Hypothalamus (tissue), 51 donors: Measurements from ENCODE around the gene ATF7IP.
A peak's percentile ranks its signal among the peaks of the same experiment; 100 is the strongest.
"Not testable (repeated sequence)": the region's sequence is repeated elsewhere in the genome, so short reads cannot be mapped to it uniquely, and the experiment has no call there.

Source experiments
- DNase-seq, 51 donors: peaks; one replicate each; lab custom pipeline; 2025; lab: John Stamatoyannopoulos, UW

The ATF7IP gene

GRCh38 chr12:14403711-14404196 lies 38.3 kb downstream of the ATF7IP start:
- DNase-seq, result peak in 3 of 51 donors; percentile 0 to 40 (median 7)

- not testable (repeated sequence) for DNase-seq
Observed at GRCh38 chr12:14405407-14405806, 39.9 kb downstream of the ATF7IP start.

GRCh38 chr12:14408208-14408607 lies 42.7 kb downstream of the ATF7IP start:
- DNase-seq, result peak in 1 of 51 donors; percentile 19

- DNase-seq, result no peak
Observed at GRCh38 chr12:14410177-14410576, 44.7 kb downstream of the ATF7IP start.

GRCh38 chr12:14410841-14411569 lies 45.5 kb downstream of the ATF7IP start:
- DNase-seq, result no peak

GRCh38 chr12:14416658-14417057 lies 51.2 kb downstream of the ATF7IP start:
- DNase-seq, result peak in 3 of 51 donors; percentile 1 to 37 (median 17)

- DNase-seq, result peak in 42 of 51 donors; percentile 3 to 77 (median 42)
Observed at GRCh38 chr12:14417715-14418114, 52.2 kb downstream of the ATF7IP start.

GRCh38 chr12:14418451-14418890 lies 53.0 kb downstream of the ATF7IP start:
- peak in 1 of 51 donors; percentile 59 for DNase-seq

GRCh38 chr12:14422516-14423230 lies 57.2 kb downstream of the ATF7IP start:
- no peak for DNase-seq

GRCh38 chr12:14424545-14424944 lies 59.1 kb downstream of the ATF7IP start:
- no peak for DNase-seq

- DNase-seq, result no peak
Observed at GRCh38 chr12:14426792-14427191, 61.3 kb downstream of the ATF7IP start.

GRCh38 chr12:14427929-14428328 lies 62.4 kb downstream of the ATF7IP start:
- DNase-seq, result no peak

- no peak for DNase-seq
Observed at GRCh38 chr12:14430394-14430986, 65.0 kb downstream of the ATF7IP start.

- DNase-seq, result no peak
Observed at GRCh38 chr12:14431975-14432374, 66.5 kb downstream of the ATF7IP start.

- no peak for DNase-seq
Observed at GRCh38 chr12:14435627-14436026, 70.1 kb downstream of the ATF7IP start.

GRCh38 chr12:14442221-14442881 lies 76.9 kb downstream of the ATF7IP start:
- no peak for DNase-seq

- no peak for DNase-seq
Observed at GRCh38 chr12:14443531-14443930, 78.0 kb downstream of the ATF7IP start.

GRCh38 chr12:14450479-14450878 lies 85.0 kb downstream of the ATF7IP start:
- DNase-seq, result no peak

GRCh38 chr12:14452336-14452735 lies 86.9 kb downstream of the ATF7IP start:
- DNase-seq, result no peak

GRCh38 chr12:14452865-14453264 lies 87.4 kb downstream of the ATF7IP start:
- no peak for DNase-seq
